GM12864 (cell line): Measurements from ENCODE around the gene ACSL3.

Source experiments
- DNase-seq: peaks from one replicate; pipeline ENCODE4 v3.0.0-alpha.2; 2011; ENCODE audit warnings: low read depth
- H3K4me3 ChIP-seq: 2 replicates; pipeline ENCODE4 v1.5.1; 2011; ENCODE audit warnings: mild to moderate bottlenecking, low read depth, low read length, control low read depth
- CTCF ChIP-seq: IDR thresholded peaks from 2 replicates; pipeline ENCODE4 v1.5.1; 2011; ENCODE audit warnings: low read depth, mild to moderate bottlenecking, moderate library complexity, low read length, control low read depth, inconsistent platforms; ENCODE audit errors: missing control alignments

ACSL3 gene

GRCh38 chr2:222827417-222827816, 33.4 kb upstream of the ACSL3 start:
- DNase-seq = no peak
- TF ChIP-seq CTCF = no peak

GRCh38 chr2:222828572-222828971, 32.3 kb upstream of the ACSL3 start:
- H3K4me3 ChIP-seq = no peak overlapping the region
- DNase-seq = no peak
- no peak for TF ChIP-seq CTCF

More at GRCh38 chr2:222827417-222827816, 33.4 kb upstream of the ACSL3 start:
- H3K4me3 ChIP-seq = no peak overlapping the region

GRCh38 chr2:222830164-222830563, 30.7 kb upstream of the ACSL3 start:
- no peak for TF ChIP-seq CTCF
- no peak for DNase-seq
- no peak overlapping the region for H3K4me3 ChIP-seq

DNA sequence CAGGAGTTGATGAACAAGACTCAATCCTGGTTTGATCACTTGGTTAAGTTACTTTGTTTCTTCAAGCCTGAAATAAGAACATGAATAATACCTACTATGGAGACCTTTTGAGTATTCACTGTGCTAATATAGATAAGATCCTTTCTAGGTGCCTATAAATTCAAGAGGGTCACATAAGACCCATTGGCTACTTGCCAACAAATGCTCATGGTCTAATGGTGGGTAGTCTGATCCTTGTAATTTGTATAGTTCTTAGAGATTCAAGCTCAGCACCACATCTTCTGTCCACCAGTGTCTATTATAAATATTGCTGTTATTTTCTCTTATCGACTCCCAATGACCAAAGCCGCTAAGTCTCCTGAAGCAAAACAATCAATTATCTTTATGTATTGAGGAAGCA, 27.4 kb upstream of the ACSL3 start:
- no peak overlapping the region for H3K4me3 ChIP-seq
- DNase-seq = no peak
- no peak for TF ChIP-seq CTCF

- DNase-seq = no peak
- H3K4me3 ChIP-seq = no peak overlapping the region
- no peak for TF ChIP-seq CTCF
Measured at GRCh38 chr2:222835143-222835822, 25.6 kb upstream of the ACSL3 start.

DNA sequence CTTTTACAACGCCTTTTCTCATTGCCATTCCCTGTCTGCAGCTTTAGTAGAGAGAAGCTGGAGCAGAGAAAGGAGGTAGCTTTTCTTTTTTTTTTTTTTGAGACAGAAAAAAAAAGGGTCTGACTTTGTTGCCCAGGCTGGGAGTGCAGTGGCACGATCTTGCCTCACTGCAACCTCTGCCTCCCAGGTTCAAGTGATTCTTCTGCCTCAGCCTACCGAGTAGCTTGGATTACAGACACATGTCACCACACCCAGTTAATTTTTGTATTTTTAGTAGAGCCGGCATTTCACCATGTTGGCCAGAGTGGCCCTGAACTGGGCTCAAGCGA, 25.0 kb upstream of the ACSL3 start:
- no peak overlapping the region for H3K4me3 ChIP-seq
- no peak for TF ChIP-seq CTCF
- no peak for DNase-seq

GRCh38 chr2:222837643-222838056, 23.2 kb upstream of the ACSL3 start:
- DNase-seq = no peak
- no peak overlapping the region for H3K4me3 ChIP-seq
- no peak for TF ChIP-seq CTCF
